NCI-H510A treated with DMSO at 0.1 percent for 48 hours (cell line): Measurements from ENCODE around the gene MEFV.
"Not testable (repeated sequence)": the region's sequence is repeated elsewhere in the genome, so short reads cannot be mapped to it uniquely, and the experiment has no call there.

Experiments
- DNase-seq: peaks from one replicate; lab custom pipeline; 2025; lab: John Stamatoyannopoulos, UW

Gene MEFV

DNA sequence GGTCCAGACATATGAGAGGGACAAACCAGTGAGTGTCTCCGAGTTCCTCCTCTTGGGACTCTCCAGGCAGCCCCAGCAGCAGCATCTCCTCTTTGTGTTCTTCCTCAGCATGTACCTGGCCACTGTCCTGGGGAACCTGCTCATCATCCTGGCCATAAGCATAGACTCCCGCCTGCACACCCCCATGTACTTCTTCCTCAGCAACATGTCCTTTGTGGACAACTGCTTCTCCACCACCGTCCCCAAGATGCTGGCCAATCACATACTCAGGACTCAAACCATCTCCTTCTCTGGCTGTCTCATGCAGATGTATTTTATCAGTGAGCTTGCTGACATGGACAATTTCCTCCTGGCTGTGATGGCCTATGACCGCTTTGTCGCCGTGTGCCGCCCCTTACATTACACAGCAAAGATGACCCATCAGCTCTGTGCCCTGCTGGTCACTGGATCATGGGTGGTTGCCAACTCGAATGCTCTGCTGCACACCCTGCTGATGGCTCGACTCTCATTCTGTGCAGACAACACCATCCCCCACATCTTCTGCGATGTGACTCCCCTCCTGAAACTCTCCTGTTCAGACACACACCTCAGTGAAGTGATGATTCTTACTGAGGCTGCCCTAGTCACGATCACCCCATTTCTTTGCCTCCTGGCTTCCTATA lies 40.7 kb downstream of the MEFV start:
- no peak for DNase-seq

DNA sequence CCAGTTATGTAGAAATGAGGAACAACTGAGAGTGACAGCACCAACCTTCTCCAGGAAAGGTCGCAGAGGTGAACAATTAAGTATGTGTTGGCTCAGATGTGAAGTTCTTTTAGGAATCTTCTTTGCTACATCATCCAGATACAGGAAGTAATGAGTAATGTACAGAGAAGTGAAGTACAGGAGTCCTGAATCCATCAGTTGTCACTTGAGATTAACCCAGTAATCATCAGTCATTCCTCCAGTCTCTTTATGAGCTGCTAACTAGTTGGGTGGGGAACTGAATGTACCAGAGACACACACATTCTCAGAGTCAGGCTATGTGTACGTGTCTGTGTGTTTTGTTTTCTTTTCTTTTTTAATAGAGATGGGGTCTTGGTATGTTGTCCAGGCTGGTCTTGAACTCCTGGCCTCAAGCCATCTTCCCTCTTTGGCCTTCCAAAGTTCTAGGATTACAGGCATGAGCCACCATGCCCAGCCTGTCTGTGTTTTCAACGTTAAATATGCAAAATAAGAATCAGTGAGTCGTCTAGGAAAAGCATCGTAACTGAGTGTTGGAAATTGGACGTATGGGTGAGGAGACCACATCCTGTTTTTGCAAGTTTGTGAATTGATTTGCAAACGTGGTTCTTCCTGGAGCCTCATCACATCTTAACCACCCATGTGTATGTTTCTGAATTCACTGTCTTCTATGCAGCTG lies 41.4 kb downstream of the MEFV start:
- DNase-seq, result no peak

DNA sequence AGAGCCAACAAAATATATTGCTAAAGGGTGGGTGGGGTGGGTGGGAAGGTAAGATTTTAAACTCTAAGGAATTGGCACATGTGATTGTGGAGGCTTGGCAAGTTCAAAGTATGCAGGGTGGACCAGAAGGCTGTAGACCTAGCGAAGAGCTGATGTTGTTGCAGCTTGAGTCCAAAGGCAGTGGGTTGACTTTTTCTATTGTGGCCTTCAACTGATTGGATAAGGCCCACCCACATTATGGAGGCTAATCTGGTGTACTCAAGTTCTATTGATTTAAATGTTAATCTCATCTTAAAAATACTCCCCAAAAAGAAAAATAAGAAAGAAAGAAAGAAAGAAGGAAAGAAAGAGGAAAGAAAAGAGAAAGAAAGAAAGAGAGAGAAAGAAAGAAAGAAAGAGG lies 43.9 kb downstream of the MEFV start:
- DNase-seq, result no peak

DNA sequence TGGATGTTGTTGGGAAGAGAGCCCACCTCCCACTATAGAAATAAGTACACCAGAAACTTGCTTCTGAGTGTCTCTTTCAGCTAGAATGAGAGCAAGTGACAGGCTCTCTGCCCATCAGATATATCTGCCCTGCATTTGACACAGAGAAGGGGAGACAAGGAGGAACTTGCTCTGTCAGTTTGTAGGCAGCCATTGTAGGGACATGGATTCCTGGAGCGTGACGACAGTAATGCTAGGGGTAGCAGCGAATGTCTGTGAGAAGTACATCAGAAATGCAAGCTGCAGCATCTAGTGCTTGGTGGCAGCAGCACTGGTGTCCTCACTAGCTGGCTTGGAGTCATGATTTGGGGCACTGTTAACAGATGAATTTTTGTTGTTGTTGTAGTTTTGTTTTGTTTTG lies 44.4 kb downstream of the MEFV start:
- no peak for DNase-seq

DNA sequence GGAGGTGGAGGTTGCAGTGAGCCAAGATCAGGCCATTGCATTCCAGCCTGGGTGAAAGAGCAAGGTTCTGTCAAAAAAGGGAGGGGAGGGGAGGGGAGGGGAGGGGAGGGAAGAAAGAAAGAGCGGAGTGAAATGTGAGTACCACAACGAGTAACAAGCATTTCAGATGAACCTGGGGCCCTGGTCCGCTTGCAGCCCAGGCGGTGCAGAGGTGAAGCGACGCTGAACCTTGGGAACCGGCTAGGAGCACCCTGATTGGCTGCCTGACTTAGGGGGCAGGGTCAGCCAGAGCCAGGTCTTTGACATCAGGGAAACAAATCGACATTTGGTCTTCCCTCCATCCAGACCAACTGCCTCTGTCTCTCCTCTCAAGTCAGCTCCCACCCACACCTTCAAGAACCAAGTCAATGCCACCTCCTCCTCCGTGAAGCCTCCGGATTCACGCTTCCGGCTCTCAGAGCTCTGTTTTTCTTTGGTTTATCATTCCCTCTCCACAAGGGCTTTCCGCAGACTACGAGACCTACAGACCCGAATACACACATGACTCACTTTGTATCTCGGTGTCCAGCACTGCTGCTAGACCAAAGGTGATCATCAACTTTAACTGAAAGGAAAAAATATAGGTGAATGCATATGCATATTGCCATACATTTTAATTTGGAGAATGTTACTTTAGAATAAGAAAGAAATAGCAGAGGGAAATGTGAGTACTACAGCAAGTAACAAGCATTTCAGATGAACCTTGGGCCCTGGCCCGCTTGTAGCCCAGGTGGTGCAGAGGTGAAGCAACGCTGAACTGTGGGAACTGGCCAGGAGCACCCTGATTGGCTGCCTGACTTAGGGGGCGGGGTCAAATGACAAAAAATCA lies 49.1 kb downstream of the MEFV start:
- no peak for DNase-seq

DNA sequence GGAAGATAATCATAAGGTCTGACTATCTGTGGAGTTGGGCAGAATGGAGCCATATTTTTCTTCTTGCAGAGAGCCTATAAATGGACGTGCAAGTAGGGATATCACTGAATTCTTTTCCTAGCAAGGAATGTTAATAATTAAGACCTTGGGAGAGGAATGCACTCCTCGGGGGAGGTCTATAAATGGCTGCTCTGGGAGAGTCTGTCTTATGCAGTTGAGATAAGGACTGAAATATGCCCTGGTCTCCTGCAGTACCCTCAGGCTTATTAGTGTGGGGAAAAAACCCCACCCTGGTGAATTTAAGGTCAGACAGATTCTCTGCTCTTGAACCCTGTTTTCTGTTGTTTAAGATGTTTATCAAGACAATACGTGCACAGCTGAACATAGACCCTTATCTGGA lies 50.5 kb downstream of the MEFV start:
- not testable (repeated sequence) for DNase-seq

DNA sequence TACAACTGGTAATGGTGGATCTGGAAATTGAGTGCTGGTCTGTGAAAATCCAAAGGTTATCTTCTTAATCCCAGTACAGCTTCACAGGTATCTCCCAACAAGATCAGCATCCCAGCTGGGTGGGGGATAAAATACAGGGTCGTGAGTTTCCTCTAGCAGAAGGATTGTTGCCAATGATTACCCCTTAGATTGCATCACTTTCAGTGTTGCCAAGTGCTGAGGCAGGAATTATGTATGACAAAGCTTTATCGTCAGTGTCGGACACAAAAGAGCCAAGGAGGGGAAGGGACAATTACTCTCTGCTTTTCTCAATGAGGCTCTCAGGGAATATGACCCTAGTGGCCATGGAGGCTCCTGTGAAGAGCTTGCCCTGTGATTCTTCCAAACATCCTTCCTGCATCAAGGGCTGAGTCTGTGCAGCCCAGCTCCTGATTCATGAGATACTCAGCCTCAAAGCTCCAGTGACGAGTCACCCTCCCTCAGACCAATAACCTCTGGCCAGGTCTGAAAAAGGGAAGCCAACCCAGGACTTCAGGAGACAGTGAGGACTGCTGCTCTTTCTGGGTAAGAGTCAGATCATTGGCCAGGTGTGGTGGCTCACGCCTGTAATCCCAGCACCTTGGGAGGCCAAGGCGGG lies 53.4 kb downstream of the MEFV start:
- no peak for DNase-seq

DNA sequence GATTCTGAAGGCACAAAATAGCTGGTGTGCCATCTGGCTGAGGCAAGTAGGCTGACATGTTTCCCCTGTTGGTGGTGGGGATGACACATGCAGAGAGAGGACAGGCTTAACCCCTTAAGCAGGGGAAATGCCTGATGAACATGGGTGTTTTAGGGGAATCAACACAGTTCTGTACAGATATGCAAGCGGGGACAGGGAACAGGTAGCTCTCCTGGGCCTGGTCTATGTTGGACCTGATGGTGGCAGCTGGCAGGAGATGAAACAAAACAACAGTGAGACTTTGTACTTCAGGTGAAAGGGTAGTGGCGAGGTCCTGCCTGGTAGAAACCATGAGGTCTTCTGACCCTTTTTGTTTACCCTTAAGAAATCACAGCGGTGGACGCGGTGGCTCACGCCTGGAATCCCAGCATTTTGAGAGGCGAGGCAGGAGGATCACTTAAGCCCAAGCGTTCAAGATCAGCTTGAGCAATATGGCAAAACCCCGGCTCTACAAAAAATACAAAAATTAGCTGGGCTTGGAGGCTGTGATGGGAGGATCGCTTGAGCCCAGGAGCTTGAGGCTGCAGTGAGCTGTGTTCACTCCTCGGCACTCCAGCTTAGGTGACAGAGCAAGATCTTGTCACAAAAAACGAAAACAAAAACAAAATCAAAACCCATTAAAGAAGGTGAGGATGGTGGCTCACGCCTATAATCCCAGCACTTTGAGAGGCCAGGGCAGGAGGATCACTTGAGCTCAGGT lies 57.9 kb downstream of the MEFV start:
- no peak for DNase-seq

DNA sequence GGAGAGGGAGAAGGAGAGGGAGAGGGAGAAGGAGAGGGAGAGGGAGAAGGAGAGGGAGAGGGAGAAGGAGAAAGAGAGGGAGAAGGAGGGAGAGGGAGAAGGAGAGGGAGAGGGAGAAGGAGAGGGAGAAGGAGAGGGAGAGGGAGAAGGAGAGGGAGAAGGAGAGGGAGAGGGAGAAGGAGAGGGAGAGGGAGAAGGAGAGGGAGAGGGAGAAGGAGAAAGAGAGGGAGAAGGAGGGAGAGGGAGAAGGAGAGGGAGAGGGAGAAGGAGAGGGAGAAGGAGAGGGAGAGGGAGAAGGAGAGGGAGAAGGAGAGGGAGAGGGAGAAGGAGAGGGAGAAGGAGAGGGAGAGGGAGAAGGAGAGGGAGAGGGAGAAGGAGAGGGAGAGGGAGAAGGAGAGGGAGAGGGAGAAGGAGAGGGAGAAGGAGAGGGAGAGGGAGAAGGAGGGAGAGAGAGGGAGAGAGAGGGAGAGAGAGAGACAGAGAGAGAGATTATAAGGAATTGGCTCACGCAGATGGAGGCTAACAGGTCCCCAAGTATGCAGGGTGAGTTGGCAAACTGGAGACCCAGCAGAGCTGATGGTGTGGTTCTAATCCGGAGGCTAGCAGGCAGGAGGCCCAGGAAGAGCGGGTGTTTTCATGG lies 58.6 kb downstream of the MEFV start:
- DNase-seq, result not testable (repeated sequence)

DNA sequence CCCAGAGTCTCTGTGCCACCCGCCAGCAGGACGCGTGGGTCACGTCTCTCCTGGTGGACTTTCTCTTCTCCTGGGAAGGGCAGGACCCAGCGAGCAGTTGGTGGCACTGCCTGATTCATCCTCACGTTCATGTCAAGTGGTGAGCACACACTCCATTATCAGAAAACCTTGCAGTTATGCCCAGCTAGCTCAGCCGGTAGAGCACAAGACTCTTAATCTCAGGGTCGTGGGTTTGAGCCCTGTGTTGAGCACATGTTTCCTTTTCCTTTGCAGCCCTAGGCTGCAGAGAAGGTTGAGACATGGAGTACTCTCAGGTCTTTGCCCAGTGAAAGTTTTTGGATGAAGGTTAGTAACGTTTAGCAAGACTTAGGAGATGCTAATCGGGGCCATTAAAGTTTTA lies 60.5 kb downstream of the MEFV start:
- DNase-seq, result no peak

DNA sequence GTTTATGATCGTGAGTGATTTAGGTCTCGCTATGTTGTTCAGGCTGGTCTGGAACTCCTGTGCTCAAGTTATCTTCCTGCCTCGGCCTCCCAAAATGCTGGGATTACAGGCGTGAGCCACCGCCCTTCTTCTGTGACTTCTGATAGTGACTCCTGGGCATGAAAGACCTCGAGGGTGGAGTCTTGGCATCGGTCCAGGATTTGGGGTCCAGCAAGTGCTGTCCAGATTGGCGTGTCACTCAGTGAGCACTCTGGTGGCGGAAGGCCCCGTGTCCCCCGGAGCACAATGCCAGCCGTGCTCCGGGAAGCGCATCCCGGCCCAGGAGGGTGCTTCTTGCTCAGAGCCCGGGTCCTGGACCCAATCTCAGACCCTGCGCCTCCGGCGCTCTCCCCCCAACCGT lies 61.6 kb downstream of the MEFV start:
- no peak for DNase-seq

DNA sequence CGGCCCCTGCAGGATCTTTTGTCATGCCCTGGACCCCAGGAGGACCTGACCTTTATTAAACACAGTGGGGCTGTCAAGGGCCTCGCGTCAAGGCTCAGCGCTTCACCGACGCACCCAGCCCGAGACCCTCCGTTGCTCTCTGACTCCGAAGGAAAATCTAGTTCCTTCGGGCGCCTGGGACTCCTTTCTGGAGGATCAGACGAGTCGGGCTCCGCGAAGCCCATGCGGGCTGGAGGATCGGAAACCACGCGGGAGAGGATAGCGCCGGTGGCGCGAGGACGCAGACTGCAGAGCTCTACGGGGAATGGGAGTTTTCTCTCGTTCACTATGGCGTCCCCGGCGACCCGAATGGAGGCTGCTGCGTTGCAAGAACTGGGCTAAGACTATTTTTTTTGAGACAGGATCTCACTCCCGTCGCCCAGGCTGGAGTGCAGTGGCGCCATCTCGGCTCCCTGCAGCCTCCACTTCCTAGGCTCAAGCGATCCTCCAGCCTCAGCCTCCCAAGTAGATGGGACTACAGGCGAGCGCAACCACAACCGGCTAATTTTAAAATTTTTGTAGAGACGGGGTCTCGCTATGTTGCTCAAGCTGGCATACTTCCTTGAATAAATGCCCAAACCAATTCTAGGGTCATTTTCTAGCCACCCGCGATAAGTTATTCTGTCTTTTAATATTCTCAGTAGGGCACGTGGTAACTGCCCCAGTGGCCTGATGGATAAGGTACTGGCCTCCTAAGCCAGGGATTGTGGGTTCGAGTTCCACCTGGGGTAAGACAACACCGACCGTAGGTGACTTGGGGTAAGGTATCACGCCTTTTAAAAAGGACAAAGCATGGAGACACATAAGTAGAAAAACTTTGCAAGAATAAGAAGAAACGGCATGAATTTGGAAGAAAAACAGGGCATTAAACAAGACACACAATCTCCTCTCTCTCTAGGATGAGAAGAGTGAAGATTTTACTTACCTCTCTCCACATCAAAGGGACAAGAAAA lies 62.9 kb downstream of the MEFV start:
- no peak for DNase-seq

DNA sequence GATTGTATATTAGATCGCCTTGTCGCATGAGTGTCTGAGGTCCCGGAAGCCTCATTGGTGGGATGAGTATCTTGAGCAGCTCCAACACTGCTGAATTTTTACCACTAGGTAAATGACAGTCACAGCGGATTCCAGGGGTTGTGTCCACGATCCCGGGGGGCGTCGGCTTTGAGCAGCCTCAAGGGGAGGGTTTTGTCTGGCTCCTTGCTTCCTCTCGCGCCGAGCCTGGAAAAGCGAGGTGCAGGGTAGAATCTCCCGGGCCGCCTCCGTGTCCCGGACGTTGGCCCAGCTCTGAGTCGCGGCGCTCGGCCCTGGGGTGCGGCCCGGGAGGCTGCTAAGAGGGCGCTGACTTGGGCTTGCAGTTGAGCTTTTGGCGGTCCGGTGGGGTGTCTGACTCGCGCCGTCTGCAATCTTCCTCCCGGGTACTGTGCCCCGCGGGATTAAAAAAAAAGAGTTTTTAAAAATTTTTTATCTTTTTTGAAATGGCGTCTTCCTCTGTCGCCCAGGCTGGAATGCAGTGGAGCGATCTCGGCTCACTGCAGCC lies 63.9 kb downstream of the MEFV start:
- DNase-seq, result no peak
